Measurements from ENCODE around the gene NBPF8. TPM values are rescaled to one million over a fixed set of nuclear protein-coding genes. Genes with fewer than 3 reads are reported as not detected.
"Not testable (repeated sequence)": the region's sequence is repeated elsewhere in the genome, so short reads cannot be mapped to it uniquely, and the experiment has no call there.

The NBPF8 gene, protein sequence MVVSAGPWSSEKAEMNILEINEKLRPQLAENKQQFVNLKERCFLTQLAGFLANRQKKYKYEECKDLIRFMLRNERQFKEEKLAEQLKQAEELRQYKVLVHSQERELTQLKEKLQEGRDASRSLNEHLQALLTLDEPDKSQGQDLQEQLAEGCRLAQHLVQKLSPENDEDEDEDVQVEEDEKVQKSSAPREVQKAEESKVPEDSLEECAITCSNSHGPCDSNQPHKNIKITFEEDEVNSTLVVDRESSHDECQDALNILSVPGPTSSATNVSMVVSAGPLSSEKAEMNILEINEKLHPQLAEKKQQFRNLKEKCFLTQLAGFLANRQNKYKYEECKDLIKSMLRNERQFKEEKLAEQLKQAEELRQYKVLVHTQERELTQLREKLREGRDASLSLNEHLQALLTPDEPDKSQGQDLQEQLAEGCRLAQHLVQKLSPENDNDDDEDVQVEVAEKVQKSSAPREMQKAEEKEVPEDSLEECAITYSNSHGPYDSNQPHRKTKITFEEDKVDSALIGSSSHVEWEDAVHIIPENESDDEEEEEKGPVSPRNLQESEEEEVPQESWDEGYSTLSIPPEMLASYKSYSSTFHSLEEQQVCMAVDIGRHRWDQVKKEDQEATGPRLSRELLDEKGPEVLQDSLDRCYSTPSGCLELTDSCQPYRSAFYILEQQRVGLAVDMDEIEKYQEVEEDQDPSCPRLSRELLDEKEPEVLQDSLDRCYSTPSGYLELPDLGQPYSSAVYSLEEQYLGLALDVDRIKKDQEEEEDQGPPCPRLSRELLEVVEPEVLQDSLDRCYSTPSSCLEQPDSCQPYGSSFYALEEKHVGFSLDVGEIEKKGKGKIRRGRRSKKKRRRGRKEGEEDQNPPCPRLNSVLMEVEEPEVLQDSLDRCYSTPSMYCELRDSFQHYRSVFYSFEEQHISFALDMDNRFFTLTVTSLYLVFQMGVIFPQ
- total RNA-seq: 14.1 and 18.8 TPM in 2 replicates
- 20.4 and 32.5 TPM in 2 replicates for polyA plus RNA-seq
- polyA plus RNA-seq (2012): 11.0 and 16.1 TPM in 2 replicates
- 6.5 and 7.4 TPM in 2 replicates for polyA minus RNA-seq (ENCODE audit: low replicate concordance)

DNA sequence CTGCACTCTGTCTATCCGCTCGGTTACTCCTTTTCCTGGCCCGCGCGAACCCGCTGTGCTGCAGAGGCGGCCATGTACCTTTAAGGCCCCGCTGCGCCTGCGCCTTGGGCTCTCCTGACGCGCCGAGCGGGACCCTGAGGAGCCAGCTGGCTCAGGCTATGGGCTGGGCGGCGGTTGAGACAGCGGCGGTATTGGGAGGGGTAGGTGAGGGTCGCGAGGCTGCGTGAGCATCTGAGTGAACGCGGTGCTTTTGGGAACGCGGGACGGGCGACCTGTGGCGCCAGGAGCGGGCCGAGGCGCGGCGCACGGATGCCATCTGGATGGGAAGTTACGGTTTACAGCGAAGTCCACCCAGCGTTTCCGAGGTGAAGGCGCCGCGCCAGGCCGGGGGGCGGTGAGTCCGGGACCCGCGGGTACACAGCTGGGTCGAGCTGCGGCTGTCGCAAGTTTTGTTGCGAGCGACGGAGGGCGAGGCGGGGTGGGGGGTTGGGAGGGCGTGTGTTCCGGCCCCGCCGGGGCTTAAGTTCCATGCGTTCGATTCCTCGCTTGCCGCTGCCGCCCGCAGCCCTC is at the start of gene NBPF8:
NBPF8 (plus strand) TSS at position 125 of the 570 bp plus-strand sequence. CDS start 21,488 bp downstream, outside the sequence.
- H4K20me1 ChIP-seq (ENCODE audit: control insufficient read depth, extremely low read depth, insufficient read depth, low read length); H3K79me2 ChIP-seq (ENCODE audit: control insufficient read depth, insufficient read depth, low read length); H3K27me3 ChIP-seq (ENCODE audit: control insufficient read depth, insufficient read depth, low read length); H3K4me1 ChIP-seq (ENCODE audit: control insufficient read depth, extremely low read depth, insufficient read depth, low read length); H3K36me3 ChIP-seq (ENCODE audit: control insufficient read depth, insufficient read depth, low read length); H3K9ac ChIP-seq (ENCODE audit: insufficient read depth, low read length); H3K9me3 ChIP-seq (ENCODE audit: control insufficient read depth, insufficient read depth, low read depth, low read length); H2AFZ ChIP-seq (ENCODE audit: low read length): not testable (repeated sequence)
- H3K4me2 ChIP-seq (ENCODE audit: extremely low read depth, insufficient read depth, low read length): peak within 1 kb of the TSS; percentile 32
- peak within 1 kb of the TSS; percentile 49 to 67 (median 58) for H3K4me3 ChIP-seq (replicated peaks in 1 of 4; ENCODE audit: control extremely low read depth in 1 of 4, insufficient read depth in 1 of 4, low read depth in 3 of 4, low read length in 4 of 4)
- DNase-seq (ENCODE audit: low read depth in 2 of 2): peak; percentile 52 to 62
- peak within 1 kb of the TSS; percentile 62 for H3K27ac ChIP-seq (ENCODE audit: insufficient read depth, low read length)

DNA sequence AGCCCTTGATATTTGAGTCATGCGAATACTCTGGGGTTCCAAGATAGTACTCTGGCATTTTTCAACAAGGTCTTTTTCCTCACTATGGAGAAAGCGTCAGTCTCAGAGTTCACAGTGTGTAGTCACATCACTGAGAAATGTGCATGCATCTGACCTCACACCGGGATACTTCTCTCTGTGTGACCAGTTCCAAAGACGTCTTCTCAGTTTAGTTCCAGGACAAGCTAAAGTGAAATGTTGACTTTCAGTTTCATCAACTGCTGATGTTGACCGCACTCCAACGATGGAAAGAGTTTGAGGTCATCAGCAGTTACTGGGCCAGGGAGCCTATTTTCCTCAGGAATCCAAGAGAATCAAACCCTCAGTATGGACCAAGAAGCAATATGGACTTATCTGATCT is 47.1 kb upstream of the NBPF8 start:
- H3K9ac ChIP-seq (ENCODE audit: insufficient read depth, low read length); H2AFZ ChIP-seq (ENCODE audit: low read length); H3K9me3 ChIP-seq (ENCODE audit: control insufficient read depth, insufficient read depth, low read depth, low read length); H3K4me2 ChIP-seq (ENCODE audit: extremely low read depth, insufficient read depth, low read length); H3K79me2 ChIP-seq (ENCODE audit: control insufficient read depth, insufficient read depth, low read length); DNase-seq (ENCODE audit: low read depth in 2 of 2); H3K36me3 ChIP-seq (ENCODE audit: control insufficient read depth, insufficient read depth, low read length); H3K4me1 ChIP-seq (ENCODE audit: control insufficient read depth, extremely low read depth, insufficient read depth, low read length); H4K20me1 ChIP-seq (ENCODE audit: control insufficient read depth, extremely low read depth, insufficient read depth, low read length); H3K27me3 ChIP-seq (ENCODE audit: control insufficient read depth, insufficient read depth, low read length); H3K27ac ChIP-seq (ENCODE audit: insufficient read depth, low read length); H3K4me3 ChIP-seq (replicated peaks in 1 of 4; ENCODE audit: control extremely low read depth in 1 of 4, insufficient read depth in 1 of 4, low read depth in 3 of 4, low read length in 4 of 4): not testable (repeated sequence)

DNA sequence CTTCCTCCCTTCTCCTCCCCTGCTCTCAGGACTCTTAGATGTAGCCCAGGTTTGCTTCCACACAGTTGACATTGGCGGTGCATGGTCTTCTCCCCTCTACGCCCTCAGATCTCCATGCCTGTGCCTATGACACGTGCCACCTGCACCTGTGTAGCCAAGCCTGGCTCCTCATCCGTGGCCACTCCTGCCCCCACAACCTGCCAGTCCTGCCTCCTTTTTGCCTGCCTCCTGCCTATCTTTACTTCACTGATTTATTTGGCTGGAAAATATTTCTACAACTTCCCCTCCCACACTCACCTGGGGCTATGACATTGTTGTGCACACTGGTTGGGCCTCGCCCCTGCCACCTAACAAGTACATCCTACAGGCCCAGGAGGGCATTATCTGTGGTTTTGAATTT is 28.2 kb upstream of the NBPF8 start:
- not testable (repeated sequence) for H2AFZ ChIP-seq (ENCODE audit: low read length); DNase-seq (ENCODE audit: low read depth in 2 of 2); H3K36me3 ChIP-seq (ENCODE audit: control insufficient read depth, insufficient read depth, low read length); H3K4me2 ChIP-seq (ENCODE audit: extremely low read depth, insufficient read depth, low read length); H3K4me3 ChIP-seq (replicated peaks in 1 of 4; ENCODE audit: control extremely low read depth in 1 of 4, insufficient read depth in 1 of 4, low read depth in 3 of 4, low read length in 4 of 4); H3K79me2 ChIP-seq (ENCODE audit: control insufficient read depth, insufficient read depth, low read length); H3K4me1 ChIP-seq (ENCODE audit: control insufficient read depth, extremely low read depth, insufficient read depth, low read length); H3K9me3 ChIP-seq (ENCODE audit: control insufficient read depth, insufficient read depth, low read depth, low read length); H3K27me3 ChIP-seq (ENCODE audit: control insufficient read depth, insufficient read depth, low read length); H3K9ac ChIP-seq (ENCODE audit: insufficient read depth, low read length); H4K20me1 ChIP-seq (ENCODE audit: control insufficient read depth, extremely low read depth, insufficient read depth, low read length); H3K27ac ChIP-seq (ENCODE audit: insufficient read depth, low read length)

DNA sequence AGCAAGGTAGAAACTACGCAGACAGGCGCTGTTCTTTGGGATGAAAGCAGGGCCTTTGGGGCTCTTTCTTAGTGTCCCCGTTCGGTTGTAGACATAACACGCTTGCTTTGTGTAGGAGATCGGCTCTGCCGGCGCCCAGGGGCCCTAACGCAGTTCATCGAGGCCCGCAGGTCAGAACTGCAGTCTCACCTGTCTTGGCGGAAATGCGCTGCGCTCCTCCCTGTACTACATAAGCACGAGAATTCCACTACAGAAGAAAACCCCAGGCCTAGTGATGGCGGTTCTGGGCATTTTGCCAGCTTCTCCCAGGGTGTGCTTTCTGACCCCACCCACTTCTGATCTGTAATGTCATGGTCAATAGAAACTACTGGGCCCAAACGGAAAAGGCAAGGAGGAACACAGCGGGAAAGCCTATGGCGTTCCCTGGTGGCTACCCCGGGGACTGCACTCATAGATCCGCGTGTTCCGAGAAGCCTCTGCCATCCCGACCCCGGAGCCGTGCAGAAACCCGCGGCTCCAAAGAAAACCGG is 26.2 kb upstream of the NBPF8 start:
- DNase-seq (ENCODE audit: low read depth in 2 of 2): peak; percentile 59 to 68
- H2AFZ ChIP-seq (ENCODE audit: low read length): not testable (repeated sequence)

DNA sequence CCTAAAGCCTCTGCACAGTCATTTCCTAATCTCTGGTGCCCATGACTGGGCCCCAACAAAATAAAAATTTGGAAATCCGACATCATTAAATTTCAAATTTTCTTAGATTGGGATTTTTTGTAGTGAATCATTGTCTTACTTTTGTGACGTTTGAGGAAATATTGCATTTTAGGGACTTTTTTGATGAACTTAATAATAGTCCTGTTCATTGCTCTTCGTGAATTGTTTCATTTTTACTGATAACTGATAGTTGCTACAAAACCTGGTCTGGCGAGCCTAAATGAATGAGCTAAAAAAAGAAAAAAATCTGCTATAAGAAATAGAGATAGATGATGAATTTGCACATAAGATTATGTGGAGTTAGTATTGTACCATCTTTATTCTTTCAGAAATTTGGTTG is 23.5 kb upstream of the NBPF8 start:
- H3K27me3 ChIP-seq (ENCODE audit: control insufficient read depth, insufficient read depth, low read length); H3K4me1 ChIP-seq (ENCODE audit: control insufficient read depth, extremely low read depth, insufficient read depth, low read length); H3K27ac ChIP-seq (ENCODE audit: insufficient read depth, low read length); H3K4me2 ChIP-seq (ENCODE audit: extremely low read depth, insufficient read depth, low read length); H3K9ac ChIP-seq (ENCODE audit: insufficient read depth, low read length); H3K36me3 ChIP-seq (ENCODE audit: control insufficient read depth, insufficient read depth, low read length); H3K4me3 ChIP-seq (replicated peaks in 1 of 4; ENCODE audit: control extremely low read depth in 1 of 4, insufficient read depth in 1 of 4, low read depth in 3 of 4, low read length in 4 of 4); H2AFZ ChIP-seq (ENCODE audit: low read length); DNase-seq (ENCODE audit: low read depth in 2 of 2); H4K20me1 ChIP-seq (ENCODE audit: control insufficient read depth, extremely low read depth, insufficient read depth, low read length); H3K79me2 ChIP-seq (ENCODE audit: control insufficient read depth, insufficient read depth, low read length); H3K9me3 ChIP-seq (ENCODE audit: control insufficient read depth, insufficient read depth, low read depth, low read length): not testable (repeated sequence)

More for the DNA sequence above, 26.2 kb upstream of the NBPF8 start:
- not testable (repeated sequence) for H4K20me1 ChIP-seq (ENCODE audit: control insufficient read depth, extremely low read depth, insufficient read depth, low read length); H3K36me3 ChIP-seq (ENCODE audit: control insufficient read depth, insufficient read depth, low read length); H3K9ac ChIP-seq (ENCODE audit: insufficient read depth, low read length); H3K27me3 ChIP-seq (ENCODE audit: control insufficient read depth, insufficient read depth, low read length); H3K4me2 ChIP-seq (ENCODE audit: extremely low read depth, insufficient read depth, low read length); H3K9me3 ChIP-seq (ENCODE audit: control insufficient read depth, insufficient read depth, low read depth, low read length); H3K4me1 ChIP-seq (ENCODE audit: control insufficient read depth, extremely low read depth, insufficient read depth, low read length); H3K27ac ChIP-seq (ENCODE audit: insufficient read depth, low read length); H3K4me3 ChIP-seq (replicated peaks in 1 of 4; ENCODE audit: control extremely low read depth in 1 of 4, insufficient read depth in 1 of 4, low read depth in 3 of 4, low read length in 4 of 4); H3K79me2 ChIP-seq (ENCODE audit: control insufficient read depth, insufficient read depth, low read length)
